Measurements from ENCODE around the gene SNX1. TPM values are rescaled to one million over a fixed set of nuclear protein-coding genes. Genes with fewer than 3 reads are reported as not detected.

SNX1 gene
- 65.3 TPM for polyA plus RNA-seq (2013, experiment 1 of 2)
- 56.2 TPM for polyA plus RNA-seq (2013, experiment 2 of 2)

- no peak within 1 kb of the TSS for H2BK12ac ChIP-seq (ENCODE audit: low read length in 2 of 2)
- no peak within 1 kb of the TSS for H2BK5ac ChIP-seq (ENCODE audit: low read depth, low read length, poor library complexity, severe bottlenecking)
- no peak within 1 kb of the TSS for H2BK15ac ChIP-seq (ENCODE audit: low read depth, poor library complexity, severe bottlenecking)
- peak within 1 kb of the TSS in 1 of 2 experiments; percentile 89 for H3K4ac ChIP-seq (ENCODE audit: low read depth in 1 of 2, low read length in 2 of 2)
- H3K9ac ChIP-seq (ENCODE audit: low read length): peak within 1 kb of the TSS; percentile 95
- H3K4me1 ChIP-seq (ENCODE audit: control insufficient read depth, insufficient read depth, low read depth, low read length): peaks cover 10% of the 10 kb centered on the region
- no peak within 1 kb of the TSS for H2BK120ac ChIP-seq (ENCODE audit: low read depth, low read length)
- H3K18ac ChIP-seq (ENCODE audit: low read depth in 1 of 2, low read length in 2 of 2): peak within 1 kb of the TSS; percentile 40 to 50
- 1% methylated on average over 66 of the region's 70 CpGs for WGBS
- no peak within 1 kb of the TSS for H4K91ac ChIP-seq (ENCODE audit: low read length)
- H3K23ac ChIP-seq (ENCODE audit: low read length in 2 of 2): peak within 1 kb of the TSS in 1 of 2 experiments; percentile 96
- no peaks in the 10 kb centered on the region for H3K27me3 ChIP-seq (ENCODE audit: control insufficient read depth in 1 of 2, insufficient read depth in 1 of 2, low read length in 2 of 2)
- peak; percentile 96 for DNase-seq
- H3K27ac ChIP-seq (ENCODE audit: low read length, poor library complexity, severe bottlenecking): peak within 1 kb of the TSS; percentile 50
- H3K9me3 ChIP-seq (ENCODE audit: control insufficient read depth, low read length): no peaks in the 10 kb centered on the region
- H3K36me3 ChIP-seq (ENCODE audit: control insufficient read depth in 1 of 2, insufficient read depth in 2 of 2, low read depth in 1 of 2, low read length in 2 of 2): peaks cover 0 to 3% of the 10 kb centered on the region in 2 experiments
- peak within 1 kb of the TSS; percentile 93 for H4K8ac ChIP-seq (ENCODE audit: low read length)
- H3K4me3 ChIP-seq (ENCODE audit: insufficient read depth in 1 of 2, low read depth in 1 of 2, low read length in 2 of 2): peak within 1 kb of the TSS; percentile 88 to 99
- peak within 1 kb of the TSS; percentile 33 for H2AFZ ChIP-seq (ENCODE audit: low read depth, low read length)
- H3K79me1 ChIP-seq (replicated peaks; ENCODE audit: low read length, poor library complexity, severe bottlenecking): peaks cover 3% of the 10 kb centered on the region
- H2AK5ac ChIP-seq (ENCODE audit: low read length, severe bottlenecking): peak within 1 kb of the TSS; percentile 70
- peak within 1 kb of the TSS; percentile 89 for H3K4me2 ChIP-seq (ENCODE audit: low read length, poor library complexity, severe bottlenecking)
- H3K14ac ChIP-seq (ENCODE audit: low read length in 2 of 2): peak within 1 kb of the TSS in 1 of 2 experiments; percentile 23
Observed at GRCh38 chr15:64095795-64096667, at the start of gene SNX1. TSS of gene SNX1 (plus strand) at chr15:64095982. CDS start at chr15:64096014, 32 bp downstream.

- peak within 1 kb of the TSS; percentile 61 to 80 for H3K4me3 ChIP-seq (ENCODE audit: insufficient read depth in 1 of 2, low read depth in 1 of 2, low read length in 2 of 2)
- H2AFZ ChIP-seq (ENCODE audit: low read depth, low read length): peak within 1 kb of the TSS; percentile 2
- H2BK120ac ChIP-seq (ENCODE audit: low read depth, low read length): no peak within 1 kb of the TSS
- WGBS: 5% methylated on average over 44 of the region's 50 CpGs
- no peak within 1 kb of the TSS for H2BK12ac ChIP-seq (ENCODE audit: low read length in 2 of 2)
- H3K18ac ChIP-seq (ENCODE audit: low read depth in 1 of 2, low read length in 2 of 2): no peak within 1 kb of the TSS
- peak within 1 kb of the TSS; percentile 14 for H4K8ac ChIP-seq (ENCODE audit: low read length)
- peak within 1 kb of the TSS; percentile 83 for H3K9ac ChIP-seq (ENCODE audit: low read length)
- H2AK5ac ChIP-seq (ENCODE audit: low read length, severe bottlenecking): no peak within 1 kb of the TSS
- H3K9me3 ChIP-seq (ENCODE audit: control insufficient read depth, low read length): no peaks in the 10 kb centered on the region
- no peaks in the 10 kb centered on the region for H3K36me3 ChIP-seq (ENCODE audit: control insufficient read depth in 1 of 2, insufficient read depth in 2 of 2, low read depth in 1 of 2, low read length in 2 of 2)
- H3K23ac ChIP-seq (ENCODE audit: low read length in 2 of 2): peak within 1 kb of the TSS in 1 of 2 experiments; percentile 16
- no peak within 1 kb of the TSS for H2BK5ac ChIP-seq (ENCODE audit: low read depth, low read length, poor library complexity, severe bottlenecking)
- H3K4me1 ChIP-seq (ENCODE audit: control insufficient read depth, insufficient read depth, low read depth, low read length): peaks cover 25% of the 10 kb centered on the region
- H3K14ac ChIP-seq (ENCODE audit: low read length in 2 of 2): peak within 1 kb of the TSS in 1 of 2 experiments; percentile 44
- H3K4me2 ChIP-seq (ENCODE audit: low read length, poor library complexity, severe bottlenecking): peak within 1 kb of the TSS; percentile 62
- H3K79me1 ChIP-seq (replicated peaks; ENCODE audit: low read length, poor library complexity, severe bottlenecking): no peaks in the 10 kb centered on the region
- H3K4ac ChIP-seq (ENCODE audit: low read depth in 1 of 2, low read length in 2 of 2): no peak within 1 kb of the TSS
- peak; percentile 49 for DNase-seq
- peaks cover 23 to 70% of the 10 kb centered on the region in 2 experiments for H3K27me3 ChIP-seq (ENCODE audit: control insufficient read depth in 1 of 2, insufficient read depth in 1 of 2, low read length in 2 of 2)
- H4K91ac ChIP-seq (ENCODE audit: low read length): peak within 1 kb of the TSS; percentile 20
- no peak within 1 kb of the TSS for H3K27ac ChIP-seq (ENCODE audit: low read length, poor library complexity, severe bottlenecking)
- no peak within 1 kb of the TSS for H2BK15ac ChIP-seq (ENCODE audit: low read depth, poor library complexity, severe bottlenecking)
Observed at GRCh38 chr15:64046421-64047153, 49.2 kb upstream of the SNX1 start, which contains the start of gene DAPK2. TSS of gene DAPK2 (minus strand) at chr15:64046485. CDS start at chr15:64040261, 6,224 bp downstream.

- Histone ChIP-seq H3K27ac (ENCODE audit: low read length, poor library complexity, severe bottlenecking) (no peak overlapping the region), H3K4me2 (ENCODE audit: low read length, poor library complexity, severe bottlenecking) (no peak overlapping the region), H2BK120ac (ENCODE audit: low read depth, low read length) (no peak overlapping the region), H4K91ac (ENCODE audit: low read length) (no peak overlapping the region), H3K9me3 (ENCODE audit: control insufficient read depth, low read length) (no peaks in the 10 kb centered on the region), H2AFZ (ENCODE audit: low read depth, low read length) (no peak overlapping the region), H2AK5ac (ENCODE audit: low read length, severe bottlenecking) (no peak overlapping the region), H3K4ac (ENCODE audit: low read depth in 1 of 2, low read length in 2 of 2) (no peak overlapping the region), H3K36me3 (ENCODE audit: control insufficient read depth in 1 of 2, insufficient read depth in 2 of 2, low read depth in 1 of 2, low read length in 2 of 2) (no peaks in the 10 kb centered on the region), H2BK5ac (ENCODE audit: low read depth, low read length, poor library complexity, severe bottlenecking) (no peak overlapping the region), H3K79me1 (replicated peaks; ENCODE audit: low read length, poor library complexity, severe bottlenecking) (no peaks in the 10 kb centered on the region), H3K4me1 (ENCODE audit: control insufficient read depth, insufficient read depth, low read depth, low read length) (peaks cover 25% of the 10 kb centered on the region), H3K4me3 (ENCODE audit: insufficient read depth in 1 of 2, low read depth in 1 of 2, low read length in 2 of 2) (no peak overlapping the region), H2BK12ac (ENCODE audit: low read length in 2 of 2) (no peak overlapping the region), H4K8ac (ENCODE audit: low read length) (no peak overlapping the region), H3K23ac (ENCODE audit: low read length in 2 of 2) (no peak overlapping the region), H3K9ac (ENCODE audit: low read length) (no peak overlapping the region), H2BK15ac (ENCODE audit: low read depth, poor library complexity, severe bottlenecking) (no peak overlapping the region), H3K27me3 (ENCODE audit: control insufficient read depth in 1 of 2, insufficient read depth in 1 of 2, low read length in 2 of 2) (peaks cover 18 to 53% of the 10 kb centered on the region in 2 experiments), H3K18ac (ENCODE audit: low read depth in 1 of 2, low read length in 2 of 2) (no peak overlapping the region), H3K14ac (ENCODE audit: low read length in 2 of 2) (no peak overlapping the region)
- DNase-seq: no peak
- 82% methylated on average over 1 of the region's 1 CpG for WGBS
Observed at GRCh38 chr15:64048781-64049460, 46.9 kb upstream of the SNX1 start.

All from mesenchymal stem cell (in vitro differentiated cells and primary cell).